Kasumi-1 (cell line): Measurements from ENCODE around the gene LRRC2.
"Not testable (repeated sequence)": the region's sequence is repeated elsewhere in the genome, so short reads cannot be mapped to it uniquely, and the experiment has no call there.

Experiments used
- DNase-seq, 2 experiments: peaks; one replicate each; lab custom pipeline; 2025; lab: John Stamatoyannopoulos, UW

The LRRC2 gene

GRCh38 chr3:46496746-46497555 is 69.2 kb downstream of the LRRC2 start:
- DNase-seq: peak; percentile 24 to 41

- no peak for DNase-seq
These were observed 70.1 kb downstream of the LRRC2 start for GRCh38 chr3:46495901-46496456.

- not testable (repeated sequence) for DNase-seq
These were observed 71.6 kb downstream of the LRRC2 start for GRCh38 chr3:46494491-46494890.

GRCh38 chr3:46492890-46493547 is 73.1 kb downstream of the LRRC2 start:
- no peak for DNase-seq

- DNase-seq: no peak
These were observed 74.7 kb downstream of the LRRC2 start for GRCh38 chr3:46491089-46492070.

- DNase-seq: no peak
These were observed 75.6 kb downstream of the LRRC2 start for GRCh38 chr3:46490338-46491084.

- DNase-seq: no peak
These were observed 76.2 kb downstream of the LRRC2 start for GRCh38 chr3:46489875-46490274.

GRCh38 chr3:46489381-46489780 is 76.7 kb downstream of the LRRC2 start:
- no peak for DNase-seq

GRCh38 chr3:46488735-46489361 is 77.3 kb downstream of the LRRC2 start:
- peak; percentile 92 to 93 for DNase-seq

GRCh38 chr3:46485779-46486175 is 80.3 kb downstream of the LRRC2 start:
- no peak for DNase-seq

- no peak for DNase-seq
These were observed 81.0 kb downstream of the LRRC2 start for GRCh38 chr3:46484911-46485778.

GRCh38 chr3:46484388-46484787 is 81.7 kb downstream of the LRRC2 start:
- DNase-seq: no peak

- DNase-seq: no peak
These were observed 82.3 kb downstream of the LRRC2 start for GRCh38 chr3:46483825-46484224.

- no peak for DNase-seq
These were observed 83.3 kb downstream of the LRRC2 start for GRCh38 chr3:46482632-46483350.

- DNase-seq: no peak
These were observed 84.5 kb downstream of the LRRC2 start for GRCh38 chr3:46481636-46482035.

GRCh38 chr3:46480491-46481195 is 85.5 kb downstream of the LRRC2 start:
- no peak for DNase-seq

- DNase-seq: no peak
These were observed 86.4 kb downstream of the LRRC2 start for GRCh38 chr3:46479696-46480095.

- no peak for DNase-seq
These were observed 87.1 kb downstream of the LRRC2 start for GRCh38 chr3:46479021-46479420.
